Immature natural killer cell (primary cell): ENCODE results near the gene CX3CL1. TPM values are rescaled to one million over a fixed set of nuclear protein-coding genes. Genes with fewer than 3 reads are reported as not detected.
"Not testable (repeated sequence)": the region's sequence is repeated elsewhere in the genome, so short reads cannot be mapped to it uniquely, and the experiment has no call there.

Experiments used
- DNase-seq, 3 donors: peaks; one replicate each; pipeline ENCODE4 v3.0.0; 2022; ENCODE audit warnings: mixed read lengths in 1 of 3
- H3K27ac Mint-ChIP-seq, 6 donors: one replicate each; pipeline ENCODE4 v1.8.0; 2020; ENCODE audit warnings: mixed read lengths in 6 of 6, mild to moderate bottlenecking in 5 of 6, inconsistent platforms in 4 of 6, moderate library complexity in 3 of 6
- H3K27me3 Mint-ChIP-seq, 3 donors: one replicate each; pipeline ENCODE4 v1.8.0; 2020 to 2021; ENCODE audit warnings: low read depth in 3 of 3, mild to moderate bottlenecking in 3 of 3, mixed read lengths in 3 of 3, moderate library complexity in 3 of 3, inconsistent platforms in 1 of 3
- H3K36me3 Mint-ChIP-seq, 3 donors: one replicate each; pipeline ENCODE4 v1.8.0; 2020; ENCODE audit warnings: mixed read lengths in 3 of 3, inconsistent platforms in 2 of 3, mild to moderate bottlenecking in 2 of 3
- H3K4me1 Mint-ChIP-seq, 2 donors: one replicate each; pipeline ENCODE4 v1.8.0; 2020; ENCODE audit warnings: inconsistent platforms in 2 of 2, mild to moderate bottlenecking in 2 of 2, mixed read lengths in 2 of 2, moderate library complexity in 1 of 2
- H3K4me3 Mint-ChIP-seq, 5 donors: one replicate each; pipeline ENCODE4 v1.8.0; 2020; ENCODE audit warnings: mild to moderate bottlenecking in 5 of 5, mixed read lengths in 5 of 5, inconsistent platforms in 3 of 5, moderate library complexity in 3 of 5
- H3K9me3 Mint-ChIP-seq, 6 donors: one replicate each; pipeline ENCODE4 v1.8.0; 2020; ENCODE audit warnings: mild to moderate bottlenecking in 6 of 6, mixed read lengths in 6 of 6, inconsistent platforms in 4 of 6, moderate library complexity in 3 of 6
- polyA plus RNA-seq, 3 donors: library from polyadenylated mRNA; unstranded; fragments of 300-500 nt; fragmentation: Illumina TruSeq; gene quantifications; one replicate each; pipeline ENCODE4 v1.2.3, GENCODE V29; 2021

The CX3CL1 gene
- polyA plus RNA-seq, 3 donors from 2014 or later: not detected

GRCh38 chr16:57364143-57364542 is 8.1 kb upstream of the CX3CL1 start:
- no peak overlapping the region for H3K27ac Mint-ChIP-seq
- H3K4me3 Mint-ChIP-seq: no peak overlapping the region
- H3K9me3 Mint-ChIP-seq: no peaks in the 10 kb centered on the region
- no peaks in the 10 kb centered on the region for H3K4me1 Mint-ChIP-seq
- H3K27me3 Mint-ChIP-seq: peaks cover 1 to 4% (median 3%) of the 10 kb centered on the region in 3 donors
- no peaks in the 10 kb centered on the region for H3K36me3 Mint-ChIP-seq
- no peak for DNase-seq

DNA sequence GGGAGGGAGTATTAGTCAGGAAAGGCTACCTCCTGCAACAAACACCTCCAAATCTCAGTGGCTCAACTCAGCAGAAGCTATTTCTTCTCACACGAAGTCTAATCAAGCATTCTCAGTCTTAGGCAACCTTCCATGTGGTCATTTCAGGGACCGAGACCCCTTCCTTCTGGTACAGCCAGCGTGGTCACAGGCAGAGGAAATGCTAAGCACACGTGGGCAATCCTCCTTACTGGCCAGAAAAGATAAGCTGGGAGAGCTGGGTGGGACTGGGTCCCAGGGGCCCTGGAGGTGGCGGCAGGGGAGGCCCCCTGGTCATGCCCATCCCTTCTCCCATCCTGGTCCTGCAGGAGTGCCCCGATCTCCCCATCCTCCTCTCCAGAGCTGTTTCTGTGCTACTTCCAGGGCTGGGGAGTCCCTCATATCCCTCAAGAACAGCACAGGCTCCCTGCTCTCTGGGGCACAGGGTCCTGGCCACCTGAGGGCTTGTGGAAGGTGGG is 5.7 kb upstream of the CX3CL1 start:
- H3K27ac Mint-ChIP-seq: no peak overlapping the region
- peaks cover 1 to 4% (median 3%) of the 10 kb centered on the region in 3 donors for H3K27me3 Mint-ChIP-seq
- no peak overlapping the region for H3K4me3 Mint-ChIP-seq
- H3K4me1 Mint-ChIP-seq: no peaks in the 10 kb centered on the region
- no peaks in the 10 kb centered on the region for H3K36me3 Mint-ChIP-seq
- DNase-seq: no peak
- no peaks in the 10 kb centered on the region for H3K9me3 Mint-ChIP-seq

DNA sequence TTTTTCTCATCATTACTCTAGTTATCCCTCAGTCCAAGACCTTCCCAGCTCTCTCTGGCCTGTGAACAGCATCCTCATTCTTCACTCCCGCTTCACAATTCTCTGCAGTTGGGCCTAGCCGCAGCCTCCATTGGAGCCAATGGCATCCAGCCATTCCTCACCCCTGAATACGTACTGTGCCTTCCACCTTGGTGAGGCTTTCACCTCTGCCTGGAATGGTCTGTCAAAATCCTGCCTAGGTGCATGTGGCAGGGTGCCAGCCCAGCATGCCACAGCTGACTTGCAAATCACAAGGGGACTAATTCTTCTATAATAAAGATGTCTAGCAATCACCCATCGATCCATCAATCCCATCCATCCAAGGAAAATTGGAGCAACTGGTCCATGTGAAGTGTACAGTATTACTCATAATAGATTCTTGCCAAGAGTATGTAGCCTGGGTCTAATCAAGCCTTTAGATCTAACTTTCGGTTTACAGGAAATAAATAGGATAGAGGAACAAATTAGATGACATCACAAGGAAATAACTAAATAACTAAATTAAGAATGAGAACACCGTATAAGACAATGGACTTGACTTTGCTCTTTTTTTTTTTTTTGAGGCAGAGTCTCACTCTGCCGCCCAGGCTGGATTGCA is 5.1 kb upstream of the CX3CL1 start:
- H3K4me3 Mint-ChIP-seq: no peak overlapping the region

DNA sequence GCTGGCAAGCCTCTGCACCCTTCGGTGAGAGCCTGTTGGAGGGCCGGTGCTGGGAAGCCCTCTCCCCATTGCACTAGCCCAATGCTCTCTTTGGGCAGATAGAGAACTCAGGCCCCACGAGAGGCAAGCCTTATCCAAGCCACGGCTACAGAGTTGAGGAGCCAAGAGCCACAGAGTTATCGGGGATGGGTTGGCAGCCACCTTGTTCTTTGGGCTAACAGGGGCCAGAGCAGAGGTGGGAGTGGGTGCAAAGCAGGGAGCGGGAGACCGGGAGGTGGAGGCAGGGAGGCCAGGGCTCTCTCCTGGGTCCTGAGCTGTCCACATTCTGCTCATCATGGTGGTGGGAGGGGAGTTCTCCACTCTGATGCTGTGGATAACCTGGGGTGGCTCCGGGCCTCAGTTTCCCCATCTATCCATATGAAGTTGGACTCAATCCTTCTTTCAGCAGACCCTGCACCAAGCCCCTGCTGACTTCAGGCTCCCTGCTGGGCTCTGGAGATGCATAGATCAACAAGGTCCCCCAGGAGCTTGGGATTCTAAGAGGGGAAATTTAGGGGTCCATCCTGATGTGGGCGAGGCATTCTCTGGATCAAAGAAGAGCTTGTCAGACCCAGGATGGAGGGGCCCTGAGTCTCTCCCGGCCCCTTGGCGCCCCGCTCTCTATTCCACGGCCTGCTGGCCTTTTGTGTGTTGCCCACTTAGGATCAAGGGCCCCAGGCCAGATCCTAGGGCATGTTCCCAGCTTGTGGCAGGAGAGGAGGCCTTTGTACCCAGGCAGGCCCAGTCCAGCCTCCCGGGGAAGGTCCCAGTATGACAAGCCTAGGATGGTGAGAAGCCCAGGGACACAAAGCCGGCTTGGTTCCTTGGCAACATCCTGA is 557 bp upstream of the CX3CL1 start:
- no peaks in the 10 kb centered on the region for H3K4me1 Mint-ChIP-seq
- DNase-seq: no peak
- H3K27ac Mint-ChIP-seq: no peak overlapping the region
- H3K36me3 Mint-ChIP-seq: no peaks in the 10 kb centered on the region
- H3K9me3 Mint-ChIP-seq: no peaks in the 10 kb centered on the region
- H3K4me3 Mint-ChIP-seq: no peak overlapping the region
- H3K27me3 Mint-ChIP-seq: peaks cover 2 to 4% (median 4%) of the 10 kb centered on the region in 3 donors

More for the DNA sequence above, 5.1 kb upstream of the CX3CL1 start:
- DNase-seq: no peak
- no peaks in the 10 kb centered on the region for H3K4me1 Mint-ChIP-seq
- H3K27ac Mint-ChIP-seq: no peak overlapping the region
- peaks cover 1 to 4% (median 3%) of the 10 kb centered on the region in 3 donors for H3K27me3 Mint-ChIP-seq
- no peaks in the 10 kb centered on the region for H3K36me3 Mint-ChIP-seq
- H3K9me3 Mint-ChIP-seq: no peaks in the 10 kb centered on the region

- Mint-ChIP-seq H3K36me3 (no peaks in the 10 kb centered on the region), H3K4me3 (no peak overlapping the region), H3K27me3 (peaks cover 0 to 4% (median 2%) of the 10 kb centered on the region in 3 donors), H3K9me3 (no peaks in the 10 kb centered on the region), H3K27ac (no peak overlapping the region), H3K4me1 (no peaks in the 10 kb centered on the region)
- no peak for DNase-seq
These were observed 1.0 kb downstream of the CX3CL1 start for GRCh38 chr16:57373117-57373947.

DNA sequence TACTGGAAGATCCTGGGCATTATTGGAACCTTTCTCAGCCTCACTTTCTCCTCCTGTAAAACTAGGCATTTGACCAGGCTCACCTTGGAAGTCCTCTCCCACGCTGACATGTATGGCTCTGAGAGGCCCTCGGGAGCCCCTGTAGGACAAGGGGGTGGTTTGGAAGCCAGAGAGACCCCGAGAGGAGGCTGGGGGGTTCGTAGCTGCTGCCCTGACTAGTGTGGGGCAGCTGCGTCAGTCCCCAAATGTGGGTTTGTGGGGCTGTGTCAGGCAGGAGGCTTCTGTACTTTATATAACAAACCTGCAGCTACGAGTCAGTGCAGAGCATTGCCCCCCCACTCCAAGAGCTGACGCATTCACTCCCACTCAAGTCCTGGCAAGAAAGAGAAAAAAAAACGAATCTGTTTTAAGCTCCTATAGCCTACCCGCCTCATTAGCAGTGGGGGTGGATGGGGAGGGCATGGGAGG is 1.8 kb downstream of the CX3CL1 start:
- no peaks in the 10 kb centered on the region for H3K9me3 Mint-ChIP-seq
- H3K27ac Mint-ChIP-seq: no peak overlapping the region
- no peak overlapping the region for H3K4me3 Mint-ChIP-seq
- DNase-seq: no peak
- H3K27me3 Mint-ChIP-seq: peaks cover 0 to 4% (median 2%) of the 10 kb centered on the region in 3 donors
- no peaks in the 10 kb centered on the region for H3K4me1 Mint-ChIP-seq
- no peaks in the 10 kb centered on the region for H3K36me3 Mint-ChIP-seq

DNA sequence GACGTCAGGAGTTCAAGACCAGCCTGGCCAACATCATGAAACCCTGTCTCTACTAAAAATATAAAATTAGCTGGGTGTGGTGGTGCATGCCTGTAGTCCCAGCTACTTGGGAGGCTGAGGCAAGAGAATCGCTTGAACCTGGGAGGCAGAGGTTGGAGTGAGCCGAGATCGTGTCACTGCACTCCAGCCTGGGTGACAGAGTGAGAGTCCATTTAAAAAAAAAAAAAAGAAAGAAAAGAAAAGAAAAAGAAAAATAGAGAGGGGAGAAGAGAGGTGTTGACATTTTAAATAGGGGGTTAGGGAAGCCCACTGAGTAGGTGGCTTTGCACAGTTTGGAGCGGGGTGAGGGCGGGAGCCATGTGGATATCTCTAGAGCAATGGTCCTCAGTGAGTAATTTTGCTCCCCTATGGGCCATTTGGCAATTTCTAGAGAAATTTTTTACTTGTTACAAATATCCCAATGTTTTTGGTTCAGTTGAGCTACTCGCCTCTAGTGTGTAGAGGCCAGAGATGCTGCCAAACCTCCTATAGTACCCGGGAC is 2.7 kb downstream of the CX3CL1 start:
- not testable (repeated sequence) for H3K36me3 Mint-ChIP-seq, H3K4me1 Mint-ChIP-seq, H3K9me3 Mint-ChIP-seq, H3K27me3 Mint-ChIP-seq, H3K4me3 Mint-ChIP-seq, DNase-seq, H3K27ac Mint-ChIP-seq

DNA sequence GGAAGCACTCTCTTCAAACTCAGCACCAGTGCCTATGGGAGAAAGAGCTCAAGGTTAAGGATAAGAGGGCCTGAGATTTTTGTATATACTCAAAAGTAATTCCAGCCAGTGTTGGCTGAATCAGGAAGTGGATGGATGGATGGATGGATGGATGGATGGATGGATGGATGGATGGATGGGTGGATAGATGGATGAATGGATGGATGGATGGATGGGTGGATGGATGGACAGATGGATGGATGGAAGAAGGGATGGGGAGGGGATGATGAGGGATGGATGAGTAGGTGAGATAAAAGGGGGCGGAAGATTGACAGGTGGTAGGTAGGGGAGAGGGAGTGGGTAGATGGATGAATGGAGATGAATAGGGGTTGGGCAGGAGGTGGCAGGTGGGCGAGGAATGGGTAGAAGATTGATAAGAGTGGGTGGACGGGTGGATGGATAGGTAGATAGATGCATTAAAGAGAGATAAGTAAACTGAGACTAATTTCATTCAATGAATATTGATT is 4.1 kb downstream of the CX3CL1 start:
- Mint-ChIP-seq H3K27ac (no peak overlapping the region), H3K36me3 (no peaks in the 10 kb centered on the region), H3K4me3 (no peak overlapping the region), H3K4me1 (no peaks in the 10 kb centered on the region), H3K27me3 (peaks cover 0 to 4% (median 2%) of the 10 kb centered on the region in 3 donors), H3K9me3 (no peaks in the 10 kb centered on the region)
- DNase-seq: no peak

DNA sequence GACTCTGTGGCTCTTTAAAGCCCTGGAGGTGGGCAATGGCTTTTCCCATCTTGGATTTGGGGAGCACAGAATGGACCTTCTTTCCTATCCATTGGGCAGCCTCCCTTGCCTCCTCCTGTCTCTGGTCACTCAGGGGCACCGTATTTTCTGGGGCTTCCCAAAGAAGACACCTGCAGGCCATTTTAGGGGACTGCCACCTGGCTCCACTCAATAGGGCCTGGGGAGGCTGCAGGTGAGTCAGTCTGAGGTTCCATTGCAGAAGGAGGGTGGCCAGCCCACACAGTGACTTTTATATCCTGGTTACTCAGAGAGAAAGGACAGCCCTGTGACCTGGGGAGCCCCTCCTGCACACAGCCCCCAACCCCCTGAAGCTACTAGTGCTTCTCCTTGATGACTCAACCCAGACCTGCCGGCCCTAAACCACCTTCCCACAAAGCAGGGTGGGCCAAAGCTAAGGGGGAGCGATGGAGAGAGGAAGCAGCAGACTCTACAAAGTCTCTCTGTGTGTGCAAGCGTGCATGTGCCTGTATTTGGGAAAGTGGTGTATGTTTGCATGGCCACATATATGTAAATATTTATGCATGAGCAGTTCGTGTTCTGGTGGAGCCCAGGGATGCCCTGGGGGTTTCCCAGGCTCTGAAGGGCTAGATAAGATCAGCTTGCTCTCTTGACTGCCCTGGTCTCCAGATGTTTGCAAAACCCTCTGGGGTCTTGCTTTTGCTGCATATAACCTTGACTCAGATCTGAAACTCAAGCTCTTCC is 5.0 kb downstream of the CX3CL1 start:
- Mint-ChIP-seq H3K4me3 (no peak overlapping the region), H3K4me1 (no peaks in the 10 kb centered on the region), H3K27ac (no peak overlapping the region), H3K27me3 (peaks cover 0 to 4% (median 2%) of the 10 kb centered on the region in 3 donors), H3K9me3 (no peaks in the 10 kb centered on the region), H3K36me3 (no peaks in the 10 kb centered on the region)
- DNase-seq: no peak

DNA sequence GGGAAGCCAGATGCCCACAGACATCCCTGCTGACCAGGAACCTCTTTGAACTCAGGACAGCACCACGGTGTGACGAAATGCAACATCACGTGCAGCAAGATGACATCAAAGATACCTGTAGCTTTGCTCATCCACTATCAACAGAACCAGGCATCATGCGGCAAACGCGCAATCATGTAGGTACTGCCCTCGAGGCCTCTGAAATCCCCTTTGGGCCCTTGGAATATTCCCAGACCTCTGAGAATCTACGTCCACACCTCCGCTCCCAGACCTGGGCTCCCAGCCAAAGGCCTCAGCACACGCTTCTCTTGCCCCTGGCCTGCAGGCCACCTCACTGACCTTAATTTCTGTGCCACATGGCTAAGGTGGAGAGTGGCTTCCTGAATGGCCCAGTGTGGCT is 7.3 kb downstream of the CX3CL1 start:
- H3K4me1 Mint-ChIP-seq: no peaks in the 10 kb centered on the region
- H3K27ac Mint-ChIP-seq: no peak overlapping the region
- H3K27me3 Mint-ChIP-seq: peaks cover 0 to 2% (median 0%) of the 10 kb centered on the region in 3 donors
- H3K4me3 Mint-ChIP-seq: no peak overlapping the region
- no peak for DNase-seq
- no peaks in the 10 kb centered on the region for H3K9me3 Mint-ChIP-seq
- H3K36me3 Mint-ChIP-seq: no peaks in the 10 kb centered on the region

DNA sequence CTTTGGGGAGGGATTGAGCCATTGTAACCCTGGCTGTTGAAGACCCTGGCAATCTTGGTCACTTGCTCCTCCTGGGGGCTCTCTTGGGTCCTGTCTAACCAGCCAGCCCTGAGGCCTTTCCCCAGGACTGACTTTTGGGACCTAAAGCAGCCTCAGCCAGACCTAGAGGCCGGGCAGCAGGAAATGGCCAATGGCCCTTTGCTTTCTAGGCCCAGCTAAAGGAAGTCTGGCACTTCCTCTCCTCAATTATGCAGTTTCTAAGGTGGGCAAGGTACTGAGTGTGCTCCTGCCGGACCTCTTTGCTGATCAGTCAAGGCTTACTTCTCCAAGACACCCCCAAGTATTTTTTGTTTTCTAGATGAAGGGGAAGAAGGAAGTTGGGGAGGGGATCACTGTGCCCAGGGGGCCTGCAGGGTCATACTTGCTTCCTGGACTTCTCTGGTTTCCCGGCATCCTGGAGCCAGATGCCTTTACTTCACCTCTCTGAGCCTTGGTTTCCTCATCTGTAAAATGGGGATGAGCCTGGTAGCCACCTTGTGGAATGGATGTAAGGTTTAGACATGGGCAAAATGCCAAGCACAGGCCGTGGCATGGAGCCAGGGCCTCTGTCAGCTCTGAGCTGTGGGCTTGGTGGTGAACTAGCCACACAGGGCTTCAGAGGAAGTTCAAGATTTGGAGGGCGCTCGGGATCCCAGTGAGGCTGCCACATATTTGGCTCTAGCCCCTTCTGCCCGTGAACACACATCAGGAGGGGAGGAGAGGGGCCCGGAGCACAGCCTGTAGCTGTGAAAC is 8.6 kb downstream of the CX3CL1 start:
- no peaks in the 10 kb centered on the region for H3K36me3 Mint-ChIP-seq
- H3K27me3 Mint-ChIP-seq: peaks cover 0 to 2% (median 0%) of the 10 kb centered on the region in 3 donors
- no peaks in the 10 kb centered on the region for H3K4me1 Mint-ChIP-seq
- no peaks in the 10 kb centered on the region for H3K9me3 Mint-ChIP-seq
- H3K4me3 Mint-ChIP-seq: no peak overlapping the region
- no peak overlapping the region for H3K27ac Mint-ChIP-seq
- no peak for DNase-seq

GRCh38 chr16:57381791-57382534 is 9.7 kb downstream of the CX3CL1 start:
- DNase-seq: no peak
- Mint-ChIP-seq H3K4me1 (no peaks in the 10 kb centered on the region), H3K27me3 (no peaks in the 10 kb centered on the region), H3K27ac (no peak overlapping the region), H3K9me3 (no peaks in the 10 kb centered on the region), H3K36me3 (no peaks in the 10 kb centered on the region), H3K4me3 (no peak overlapping the region)
